Measurements from ENCODE around the gene FAM3C. TPM values are rescaled to one million over a fixed set of nuclear protein-coding genes. Genes with fewer than 3 reads are reported as not detected.

FAM3C gene
- total and polyA plus RNA-seq, 10 of the 15 experiments (the other 5 are each of a cell fraction or from before 2014, with no cell fraction given): 11.0 to 110 (median 27.8) TPM

DNA sequence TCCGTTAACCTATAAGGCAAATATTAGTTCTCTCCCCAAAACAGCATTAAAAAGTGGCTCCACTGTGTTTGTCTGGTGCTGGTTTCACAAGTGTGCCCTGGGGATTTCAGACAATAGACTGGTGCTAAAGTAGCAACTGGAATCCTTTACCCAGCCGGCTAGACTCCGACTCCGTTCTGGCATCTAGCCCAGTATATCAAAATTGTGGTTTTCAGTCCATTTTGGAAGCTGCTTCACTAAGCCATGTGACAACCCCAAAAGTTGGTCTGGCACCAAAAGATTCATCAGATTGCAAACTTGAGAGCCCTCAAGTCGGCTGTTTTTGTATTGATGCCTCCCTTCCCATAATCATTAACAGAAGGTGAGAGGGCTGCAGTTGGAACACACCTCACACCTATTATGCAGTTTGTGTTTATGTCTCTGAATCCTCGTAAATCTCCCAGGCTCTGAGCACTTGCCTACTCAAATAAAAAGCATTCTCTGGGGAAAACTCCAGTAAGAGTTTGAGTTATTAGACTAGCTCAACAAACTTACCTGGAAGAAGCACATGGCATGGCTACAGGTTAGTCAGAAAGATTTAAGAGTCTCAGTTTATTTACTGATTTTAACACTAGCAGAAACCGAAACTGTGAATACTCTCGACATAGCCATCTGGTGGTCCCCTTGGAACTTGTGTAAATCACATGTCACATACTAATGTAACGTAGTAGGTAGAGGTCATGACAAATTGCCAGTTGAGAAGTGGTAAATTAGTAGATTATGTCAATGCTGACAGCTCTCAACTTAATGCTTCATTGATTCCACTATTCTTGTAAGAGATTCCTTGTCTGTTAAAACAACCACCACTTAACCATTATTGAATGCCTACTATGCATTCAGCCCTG lies 82.1 kb downstream of the FAM3C start (continued):
- TF ChIP-seq BCLAF1 (IDR thresholded peaks at IDR 0.05) (no peak), HSF1 (IDR thresholded peaks at IDR 0.05; ENCODE audit: low read depth, low read length) (no peak), KAT2A (conservative IDR thresholded peaks at IDR 0.05; ENCODE audit: control insufficient read depth, low read depth, low read length) (no peak), GABPA (IDR thresholded peaks at IDR 0.05; ENCODE audit: low read depth) (no peak), SMC3 (IDR thresholded peaks at IDR 0.05; ENCODE audit: borderline replicate concordance, low read length) (peak; percentile 14; the same call in 1 of the 2 replicates), PML (IDR thresholded peaks at IDR 0.05; ENCODE audit: low read length) (no peak), TCF3 (IDR thresholded peaks at IDR 0.05; ENCODE audit: borderline replicate concordance, insufficient read depth, low read depth, low read length) (no peak), HDAC2 (IDR thresholded peaks at IDR 0.05) (no peak), BHLHE40 (IDR thresholded peaks at IDR 0.05; ENCODE audit: borderline replicate concordance in 1 of 2, low read depth in 2 of 2, low read length in 1 of 2) (peak in 1 of 2 experiments; percentile 23; a peak in 3 of 4 replicates), NR2C1 (IDR thresholded peaks at IDR 0.05) (no peak), CEBPB (IDR thresholded peaks at IDR 0.05; ENCODE audit: borderline replicate concordance in 1 of 2, low read depth in 2 of 2, low read length in 2 of 2) (no peak), ZNF274 (IDR thresholded peaks at IDR 0.05; ENCODE audit: insufficient read depth, insufficient read length) (no peak), ZBTB11 (CRISPR knock-in tag; IDR thresholded peaks at IDR 0.05) (no peak)
- TF ChIP-seq, protein P1, sequence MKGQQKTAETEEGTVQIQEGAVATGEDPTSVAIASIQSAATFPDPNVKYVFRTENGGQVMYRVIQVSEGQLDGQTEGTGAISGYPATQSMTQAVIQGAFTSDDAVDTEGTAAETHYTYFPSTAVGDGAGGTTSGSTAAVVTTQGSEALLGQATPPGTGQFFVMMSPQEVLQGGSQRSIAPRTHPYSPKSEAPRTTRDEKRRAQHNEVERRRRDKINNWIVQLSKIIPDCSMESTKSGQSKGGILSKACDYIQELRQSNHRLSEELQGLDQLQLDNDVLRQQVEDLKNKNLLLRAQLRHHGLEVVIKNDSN (IDR thresholded peaks at IDR 0.05; ENCODE audit: borderline replicate concordance, extremely low read length, insufficient read depth, low read depth, low read length): no peak
- TF ChIP-seq, protein P2, sequence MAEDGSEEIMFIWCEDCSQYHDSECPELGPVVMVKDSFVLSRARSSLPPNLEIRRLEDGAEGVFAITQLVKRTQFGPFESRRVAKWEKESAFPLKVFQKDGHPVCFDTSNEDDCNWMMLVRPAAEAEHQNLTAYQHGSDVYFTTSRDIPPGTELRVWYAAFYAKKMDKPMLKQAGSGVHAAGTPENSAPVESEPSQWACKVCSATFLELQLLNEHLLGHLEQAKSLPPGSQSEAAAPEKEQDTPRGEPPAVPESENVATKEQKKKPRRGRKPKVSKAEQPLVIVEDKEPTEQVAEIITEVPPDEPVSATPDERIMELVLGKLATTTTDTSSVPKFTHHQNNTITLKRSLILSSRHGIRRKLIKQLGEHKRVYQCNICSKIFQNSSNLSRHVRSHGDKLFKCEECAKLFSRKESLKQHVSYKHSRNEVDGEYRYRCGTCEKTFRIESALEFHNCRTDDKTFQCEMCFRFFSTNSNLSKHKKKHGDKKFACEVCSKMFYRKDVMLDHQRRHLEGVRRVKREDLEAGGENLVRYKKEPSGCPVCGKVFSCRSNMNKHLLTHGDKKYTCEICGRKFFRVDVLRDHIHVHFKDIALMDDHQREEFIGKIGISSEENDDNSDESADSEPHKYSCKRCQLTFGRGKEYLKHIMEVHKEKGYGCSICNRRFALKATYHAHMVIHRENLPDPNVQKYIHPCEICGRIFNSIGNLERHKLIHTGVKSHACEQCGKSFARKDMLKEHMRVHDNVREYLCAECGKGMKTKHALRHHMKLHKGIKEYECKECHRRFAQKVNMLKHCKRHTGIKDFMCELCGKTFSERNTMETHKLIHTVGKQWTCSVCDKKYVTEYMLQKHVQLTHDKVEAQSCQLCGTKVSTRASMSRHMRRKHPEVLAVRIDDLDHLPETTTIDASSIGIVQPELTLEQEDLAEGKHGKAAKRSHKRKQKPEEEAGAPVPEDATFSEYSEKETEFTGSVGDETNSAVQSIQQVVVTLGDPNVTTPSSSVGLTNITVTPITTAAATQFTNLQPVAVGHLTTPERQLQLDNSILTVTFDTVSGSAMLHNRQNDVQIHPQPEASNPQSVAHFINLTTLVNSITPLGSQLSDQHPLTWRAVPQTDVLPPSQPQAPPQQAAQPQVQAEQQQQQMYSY (CRISPR knock-in tag; IDR thresholded peaks at IDR 0.05): no peak

All from GM12878 (cell line).